ENCODE results near the gene ENTPD3. TPM values are rescaled to one million over a fixed set of nuclear protein-coding genes. Genes with fewer than 3 reads are reported as not detected.

The ENTPD3 gene
- total and polyA plus RNA-seq, 2 of the 8 experiments (the other 6 are each of a cell fraction or from before 2014, with no cell fraction given) = 0.60 to 1.0 TPM

DNA sequence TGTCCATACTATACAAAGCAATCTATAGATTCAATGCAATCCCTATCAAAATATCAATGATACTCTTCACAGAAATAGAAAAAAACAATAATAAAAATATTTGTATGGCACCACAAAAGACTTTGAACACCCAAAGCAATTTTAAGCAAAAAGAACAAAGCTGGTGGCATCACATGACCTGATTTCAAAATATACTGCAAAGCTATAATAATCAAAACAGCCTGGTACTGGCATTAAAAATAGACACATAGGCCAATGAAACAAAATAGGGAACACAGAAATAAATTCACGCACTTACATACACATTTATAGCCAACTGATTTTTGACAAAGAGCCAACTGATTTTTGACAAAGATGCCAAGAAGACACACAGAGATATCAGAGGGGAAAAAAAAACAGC, 9.2 kb upstream of the ENTPD3 start:
- no peak overlapping the region for H2BK12ac ChIP-seq (ENCODE audit: low read depth, low read length)
- no peaks in the 10 kb centered on the region for H4K20me1 ChIP-seq (replicated peaks in 1 of 2; ENCODE audit: control insufficient read depth in 1 of 2, insufficient read depth in 2 of 2, low read length in 2 of 2)
- POLR2A ChIA-PET (ENCODE audit: partially characterized antibody) = no interaction called here
- H2BK5ac ChIP-seq (ENCODE audit: low read depth, low read length) = no peak overlapping the region
- no peak overlapping the region for H2AFZ ChIP-seq (ENCODE audit: low read length)
- H4K91ac ChIP-seq (replicated peaks; ENCODE audit: insufficient read length, low read length) = no peak overlapping the region
- no peak overlapping the region for H4K5ac ChIP-seq (ENCODE audit: insufficient read length, low read depth, low read length)
- no peak overlapping the region for H3K4me2 ChIP-seq (ENCODE audit: insufficient read depth in 1 of 2, low read depth in 2 of 2, low read length in 2 of 2)
- H3K4ac ChIP-seq (replicated peaks; ENCODE audit: insufficient read length, low read depth, low read length) = no peak overlapping the region
- CTCF ChIA-PET (ENCODE audit: partially characterized antibody) = no interaction called here
- H3K27ac ChIP-seq (ENCODE audit: low read depth, low read length) = no peak overlapping the region
- no peak overlapping the region for H3K23ac ChIP-seq (ENCODE audit: insufficient read length)
- H3K4me3 ChIP-seq (ENCODE audit: extremely low read depth in 1 of 4, insufficient read depth in 2 of 4, low read depth in 3 of 4, low read length in 4 of 4) = no peak overlapping the region
- H2AK5ac ChIP-seq (ENCODE audit: low read depth, low read length) = no peak overlapping the region
- no peaks in the 10 kb centered on the region for H3K27me3 ChIP-seq (replicated peaks in 1 of 4; ENCODE audit: control insufficient read depth in 3 of 4, extremely low read depth in 1 of 4, insufficient read depth in 3 of 4, low read length in 3 of 4)
- no peak overlapping the region for H2BK120ac ChIP-seq (replicated peaks; ENCODE audit: low read depth, low read length)
- no peaks in the 10 kb centered on the region for H3K9me3 ChIP-seq (ENCODE audit: insufficient read depth in 2 of 2, low read depth in 1 of 2, low read length in 1 of 2)
- no peak overlapping the region for H2BK20ac ChIP-seq (ENCODE audit: low read length)
- WGBS, 2 experiments (ENCODE audit: extremely low coverage in 1 of 2, insufficient coverage in 1 of 2, insufficient read length in 1 of 2, insufficient replicate concordance in 2 of 2, low coverage in 1 of 2, low lambda C conversion rate in 2 of 2, missing lambda C conversion rate in 1 of 2) = 88% methylated on average over 1 of the region's 1 CpG; no CpG with 5 or more reads in 1 of the 2 experiments
- no peak overlapping the region for H3K9ac ChIP-seq (replicated peaks in 1 of 4; ENCODE audit: extremely low read depth in 1 of 4, low read depth in 3 of 4, low read length in 3 of 4)
- no peak overlapping the region for H3K56ac ChIP-seq (replicated peaks; ENCODE audit: insufficient read length, low read depth, low read length)
- H3K36me3 ChIP-seq (ENCODE audit: control insufficient read depth in 2 of 4, insufficient read depth in 4 of 4, low read length in 3 of 4) = no peaks in the 10 kb centered on the region
- no peaks in the 10 kb centered on the region for H3K79me1 ChIP-seq (ENCODE audit: low read depth, low read length)
- no peaks in the 10 kb centered on the region for H3K23me2 ChIP-seq (ENCODE audit: low read depth, low read length)
- DNase-seq (ENCODE audit: low read depth in 1 of 2, low spot score in 2 of 2) (no peak), FAIRE-seq (no peak)
- no peak overlapping the region for H3K14ac ChIP-seq (ENCODE audit: insufficient read length)
- no peak overlapping the region for H4K8ac ChIP-seq (ENCODE audit: extremely low read depth, insufficient read depth, low read length)
- no peaks in the 10 kb centered on the region for H3K4me1 ChIP-seq (replicated peaks in 1 of 4; ENCODE audit: control insufficient read depth in 3 of 4, insufficient read depth in 4 of 4, low read length in 3 of 4)
- H3K79me2 ChIP-seq (ENCODE audit: control insufficient read depth in 1 of 2, insufficient read depth in 2 of 2, low read length in 2 of 2) = no peaks in the 10 kb centered on the region
- H2BK15ac ChIP-seq (ENCODE audit: low read length) = no peak overlapping the region
- H3K18ac ChIP-seq (ENCODE audit: extremely low read depth, low read length) = no peak overlapping the region
- TF ChIP-seq YY1 (IDR thresholded peaks at IDR 0.05; ENCODE audit: low read depth, low read length) (no peak), PHF8 (conservative IDR thresholded peaks at IDR 0.05; ENCODE audit: low read depth, low read length) (no peak)
